Measurements from ENCODE around the gene GRHL3. TPM values are rescaled to one million over a fixed set of nuclear protein-coding genes. Genes with fewer than 3 reads are reported as not detected.

Gene GRHL3
- total RNA-seq, 1 donor from 2014 or later, result 2.1 TPM

GRCh38 chr1:24301785-24302175 is 17.4 kb upstream of the GRHL3 start:
- Mint-ChIP-seq H3K4me3 (ENCODE audit: unreplicated experiment) (no peak overlapping the region), H3K36me3 (ENCODE audit: low read depth, unreplicated experiment) (no peaks in the 10 kb centered on the region), H3K27ac (ENCODE audit: unreplicated experiment) (no peak overlapping the region), H3K9me3 (ENCODE audit: unreplicated experiment) (no peaks in the 10 kb centered on the region), H3K4me1 (ENCODE audit: unreplicated experiment) (no peaks in the 10 kb centered on the region), H3K27me3 (ENCODE audit: unreplicated experiment) (peaks cover 1% of the 10 kb centered on the region)
- no peak for DNase-seq (ENCODE audit: low spot score)
- no peak for TF ChIP-seq CTCF (IDR thresholded peaks at IDR 0.05; ENCODE audit: unreplicated experiment)

GRCh38 chr1:24302209-24302611 is 16.9 kb upstream of the GRHL3 start:
- no peak for TF ChIP-seq CTCF (IDR thresholded peaks at IDR 0.05; ENCODE audit: unreplicated experiment)
- Mint-ChIP-seq H3K4me1 (ENCODE audit: unreplicated experiment) (peaks cover 2% of the 10 kb centered on the region), H3K27ac (ENCODE audit: unreplicated experiment) (no peak overlapping the region), H3K27me3 (ENCODE audit: unreplicated experiment) (peaks cover 1% of the 10 kb centered on the region), H3K9me3 (ENCODE audit: unreplicated experiment) (no peaks in the 10 kb centered on the region), H3K36me3 (ENCODE audit: low read depth, unreplicated experiment) (no peaks in the 10 kb centered on the region), H3K4me3 (ENCODE audit: unreplicated experiment) (no peak overlapping the region)
- DNase-seq (ENCODE audit: low spot score), result no peak

GRCh38 chr1:24303600-24303999 is 15.6 kb upstream of the GRHL3 start:
- no peak for TF ChIP-seq CTCF (IDR thresholded peaks at IDR 0.05; ENCODE audit: unreplicated experiment)
- Mint-ChIP-seq H3K27ac (ENCODE audit: unreplicated experiment) (no peak overlapping the region), H3K27me3 (ENCODE audit: unreplicated experiment) (peaks cover 1% of the 10 kb centered on the region), H3K4me3 (ENCODE audit: unreplicated experiment) (no peak overlapping the region), H3K36me3 (ENCODE audit: low read depth, unreplicated experiment) (no peaks in the 10 kb centered on the region), H3K9me3 (ENCODE audit: unreplicated experiment) (no peaks in the 10 kb centered on the region), H3K4me1 (ENCODE audit: unreplicated experiment) (peaks cover 9% of the 10 kb centered on the region)
- DNase-seq (ENCODE audit: low spot score), result no peak

- no peak for DNase-seq (ENCODE audit: low spot score)
- H3K36me3 Mint-ChIP-seq (ENCODE audit: low read depth, unreplicated experiment), result no peaks in the 10 kb centered on the region
- H3K4me1 Mint-ChIP-seq (ENCODE audit: unreplicated experiment), result peaks cover 9% of the 10 kb centered on the region
- H3K27me3 Mint-ChIP-seq (ENCODE audit: unreplicated experiment), result peaks cover 1% of the 10 kb centered on the region
- H3K4me3 Mint-ChIP-seq (ENCODE audit: unreplicated experiment), result no peak overlapping the region
- no peaks in the 10 kb centered on the region for H3K9me3 Mint-ChIP-seq (ENCODE audit: unreplicated experiment)
- no peak overlapping the region for H3K27ac Mint-ChIP-seq (ENCODE audit: unreplicated experiment)
- TF ChIP-seq CTCF (IDR thresholded peaks at IDR 0.05; ENCODE audit: unreplicated experiment), result no peak
These were observed 14.4 kb upstream of the GRHL3 start for GRCh38 chr1:24304763-24305162.

- Mint-ChIP-seq H3K27ac (ENCODE audit: unreplicated experiment) (no peak overlapping the region), H3K27me3 (ENCODE audit: unreplicated experiment) (no peaks in the 10 kb centered on the region), H3K9me3 (ENCODE audit: unreplicated experiment) (no peaks in the 10 kb centered on the region), H3K4me3 (ENCODE audit: unreplicated experiment) (no peak overlapping the region), H3K36me3 (ENCODE audit: low read depth, unreplicated experiment) (no peaks in the 10 kb centered on the region), H3K4me1 (ENCODE audit: unreplicated experiment) (peaks cover 9% of the 10 kb centered on the region)
- no peak for TF ChIP-seq CTCF (IDR thresholded peaks at IDR 0.05; ENCODE audit: unreplicated experiment)
- DNase-seq (ENCODE audit: low spot score), result no peak
These were observed 10.7 kb upstream of the GRHL3 start for GRCh38 chr1:24308365-24309015.
